CD4-positive, alpha-beta T cell treated with Interferon alpha-2 for 1 hour (primary cell): Measurements from ENCODE around the gene UBE4B.
"Not testable (repeated sequence)": the region's sequence is repeated elsewhere in the genome, so short reads cannot be mapped to it uniquely, and the experiment has no call there.

ENCODE experiments used
- DNase-seq, 2 donors: peaks; one replicate each; pipeline ENCODE4 v3.0.0-alpha.2; 2020 to 2022

Gene UBE4B

GRCh38 chr1:10179406-10180091, 146.8 kb downstream of the UBE4B start:
- DNase-seq: no peak

- no peak for DNase-seq
Measured at GRCh38 chr1:10181154-10181553, 148.4 kb downstream of the UBE4B start.

- DNase-seq: no peak
Measured at GRCh38 chr1:10185759-10186158, 153.0 kb downstream of the UBE4B start.

- no peak for DNase-seq
Measured at GRCh38 chr1:10186331-10187025, 153.7 kb downstream of the UBE4B start.

GRCh38 chr1:10187026-10187334, 154.2 kb downstream of the UBE4B start:
- no peak for DNase-seq

GRCh38 chr1:10188133-10188650, 155.4 kb downstream of the UBE4B start:
- DNase-seq: no peak

- DNase-seq: no peak
Measured at GRCh38 chr1:10189659-10190058, 156.9 kb downstream of the UBE4B start.

- DNase-seq: no peak
Measured at GRCh38 chr1:10192263-10192662, 159.5 kb downstream of the UBE4B start.

- DNase-seq: no peak
Measured at GRCh38 chr1:10193288-10193687, 160.5 kb downstream of the UBE4B start.

- no peak for DNase-seq
Measured at GRCh38 chr1:10195570-10195969, 162.8 kb downstream of the UBE4B start.

GRCh38 chr1:10196976-10197375, 164.2 kb downstream of the UBE4B start:
- no peak for DNase-seq

- DNase-seq: no peak
Measured at GRCh38 chr1:10200620-10201019, 167.9 kb downstream of the UBE4B start.

- no peak for DNase-seq
Measured at GRCh38 chr1:10204003-10204642, 171.4 kb downstream of the UBE4B start.

GRCh38 chr1:10205206-10205605, 172.4 kb downstream of the UBE4B start:
- DNase-seq: not testable (repeated sequence)

- DNase-seq: no peak
Measured at GRCh38 chr1:10207810-10208209, 175.1 kb downstream of the UBE4B start.

- peak; percentile 19 to 51 for DNase-seq
Measured at GRCh38 chr1:10208537-10208936, 175.8 kb downstream of the UBE4B start.

- no peak for DNase-seq
Measured at GRCh38 chr1:10209590-10209904, 176.8 kb downstream of the UBE4B start.

- DNase-seq: peak; percentile 96 to 98
Measured at GRCh38 chr1:10209905-10210810, 177.4 kb downstream of the UBE4B start, which contains the start of gene KIF1B. TSS of gene KIF1B (plus strand) at chr1:10210570. CDS start at chr1:10232329, 21,759 bp downstream.

GRCh38 chr1:10210841-10211804, 178.4 kb downstream of the UBE4B start:
- DNase-seq: peak in 1 of 2 donors; percentile 4

GRCh38 chr1:10211805-10212410, 179.2 kb downstream of the UBE4B start:
- DNase-seq: no peak

- DNase-seq: no peak
Measured at GRCh38 chr1:10212476-10212875, 179.7 kb downstream of the UBE4B start.
